Left cardiac atrium (tissue), 4 donors: ENCODE results near the gene SCTR. TPM values are rescaled to one million over a fixed set of nuclear protein-coding genes. Genes with fewer than 3 reads are reported as not detected.

ENCODE experiments used
- ATAC-seq, 2 donors: fragments of 200-7000 bp; cut with Tn5 transposase; one replicate each; pipeline ENCODE4 v1.9.1; 2020; ENCODE audit warnings: mild to moderate bottlenecking in 2 of 2, moderate library complexity in 2 of 2
- DNase-seq: peaks from one replicate; pipeline ENCODE4 v3.0.0-alpha.2; 2020
- intact Hi-C, 2 donors: fragments of 100-400 bp; cut with DNase I; formaldehyde crosslinking; loops; one replicate each; pipeline versions ENCODE4 v1.14.1 to v1.15.1; 2022 to 2023
- total RNA-seq, 2 donors: library from RNA; stranded (reverse); fragmentation: NEBNext Ultra II Directional; extraction: Animal tissue kit (Norgen Biotek cat#: 25700); gene quantifications; one replicate each; pipeline ENCODE4 v1.2.1, GENCODE V29; 2021
- donor health status: DM: no; HTN: yes; CAD: no.
- donor health status: DM: no; HTN: yes; CAD: no; lungs with severe emphysema.
- donor health status: DM: yes; HTN: yes; CAD: no.
- donor health status: Dilated cardiomyopathy.

The SCTR gene
- total RNA-seq, 2 donors from 2014 or later, result 0.32 TPM; not detected in 1

DNA sequence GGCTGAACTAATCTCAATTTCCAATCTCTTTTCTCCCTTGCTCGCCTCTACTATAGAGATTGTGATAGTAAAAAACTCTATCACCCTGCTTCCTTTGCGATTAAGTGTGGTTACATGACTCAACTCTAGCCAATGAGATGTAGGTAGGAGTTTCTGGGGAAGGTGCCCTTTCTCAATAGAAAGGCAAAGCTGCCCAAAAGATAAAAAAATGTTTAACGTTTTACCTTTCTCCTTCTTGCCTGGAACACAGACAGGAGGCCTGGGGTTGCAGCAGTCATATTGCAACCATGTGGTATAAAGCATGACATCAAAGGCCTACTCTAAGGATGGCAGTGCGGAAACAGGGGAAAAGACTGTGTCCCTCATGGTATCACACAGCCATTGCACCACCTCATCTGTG, 61.1 kb downstream of the SCTR start:
- intact Hi-C loops, result no loop called here
- DNase-seq (no peak), ATAC-seq (no peak)

DNA sequence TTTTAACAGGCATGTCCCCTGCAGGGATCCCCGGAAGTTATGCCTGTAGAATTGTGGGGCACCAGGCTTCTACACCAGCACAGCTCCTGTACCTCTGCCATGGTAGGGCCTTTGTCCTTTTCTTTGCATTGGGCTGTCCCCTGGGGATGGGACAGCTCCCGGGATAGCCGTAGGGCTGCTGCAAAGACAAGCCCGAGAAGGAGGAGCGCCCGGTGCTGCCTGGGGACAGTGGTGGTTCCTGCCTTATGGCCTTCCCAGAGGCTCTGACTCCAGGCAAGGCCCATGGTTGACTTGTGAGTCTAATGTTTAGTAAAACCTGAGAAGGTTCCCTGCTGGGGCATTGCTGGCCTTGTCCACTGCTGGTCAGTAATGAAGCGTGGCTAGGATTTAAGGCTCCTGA, 61.7 kb downstream of the SCTR start:
- no peak for ATAC-seq
- DNase-seq, result no peak
- intact Hi-C loops, result no loop called here

DNA sequence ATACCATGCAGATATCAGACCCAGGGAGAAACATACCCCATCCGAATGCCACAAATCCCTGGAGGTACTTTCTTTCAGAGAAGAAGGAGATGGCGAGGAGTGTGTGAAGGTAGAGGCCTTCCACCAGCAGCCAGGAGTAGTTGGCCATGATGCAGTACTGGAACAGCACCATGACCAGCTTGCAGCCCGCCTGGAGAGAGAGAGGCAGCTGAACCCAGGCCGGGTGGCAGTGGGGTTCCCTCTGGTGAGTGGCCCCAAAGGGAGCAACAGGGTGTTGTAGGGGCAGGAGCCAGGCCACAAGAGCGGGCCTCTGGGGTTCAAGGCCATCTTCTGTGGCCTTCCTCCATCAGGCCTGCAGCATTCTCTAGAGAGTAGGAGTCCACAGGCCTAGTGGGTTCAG, 62.5 kb downstream of the SCTR start:
- ATAC-seq (no peak), DNase-seq (no peak)
- intact Hi-C loops, result no loop called here

DNA sequence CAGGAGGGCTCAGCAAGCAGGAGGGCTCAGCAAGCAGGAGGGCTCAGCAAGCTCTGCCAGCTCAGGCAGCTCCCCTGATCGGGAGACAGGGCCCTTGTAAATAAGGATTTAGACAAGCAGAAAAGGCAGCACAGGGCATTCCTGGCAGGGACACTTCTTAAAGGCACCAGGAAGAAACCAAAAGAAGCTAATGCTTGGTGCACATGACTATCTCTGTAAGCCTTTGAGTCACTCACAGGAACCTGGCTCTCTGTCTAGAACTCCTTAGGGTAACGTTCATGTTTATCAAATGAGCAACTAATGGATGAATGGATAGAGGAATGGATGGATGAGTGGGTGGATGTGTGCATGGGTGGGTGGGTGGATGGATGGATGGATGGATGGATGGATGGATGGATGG, 64.2 kb downstream of the SCTR start:
- DNase-seq, result no peak
- no peak for ATAC-seq
- intact Hi-C loops, result no loop called here

DNA sequence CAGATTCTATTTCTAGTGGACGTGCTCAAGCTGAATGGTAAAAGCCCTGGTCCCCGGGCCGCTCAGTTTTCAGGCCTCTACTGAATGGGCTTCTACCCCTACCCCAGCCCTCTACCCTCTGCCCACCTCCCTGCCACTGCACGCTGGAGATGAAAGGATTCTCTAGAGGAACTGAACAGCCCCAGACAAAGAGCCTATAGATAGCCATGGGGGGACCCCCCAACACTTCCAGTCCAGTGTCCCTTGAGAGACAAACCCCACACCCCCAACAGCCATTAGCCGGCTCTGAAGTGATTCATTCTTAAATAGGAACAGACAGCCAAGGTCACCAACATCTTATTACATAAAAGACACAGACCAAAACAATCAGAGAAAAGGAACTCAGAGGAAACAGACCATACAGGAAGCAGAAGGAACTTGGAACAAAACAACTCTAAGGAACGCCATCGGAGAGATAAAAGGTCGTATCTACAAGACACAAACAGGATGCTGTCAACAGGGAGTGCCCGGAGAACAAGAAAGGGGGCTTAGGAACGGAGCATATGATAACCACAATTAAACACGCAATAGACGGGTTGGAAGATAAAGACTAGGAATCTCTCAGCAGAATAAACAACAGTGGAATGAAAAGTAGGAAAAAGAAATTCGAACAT, 69.1 kb downstream of the SCTR start:
- ATAC-seq (no peak), DNase-seq (no peak)
- intact Hi-C loops, result no loop called here

DNA sequence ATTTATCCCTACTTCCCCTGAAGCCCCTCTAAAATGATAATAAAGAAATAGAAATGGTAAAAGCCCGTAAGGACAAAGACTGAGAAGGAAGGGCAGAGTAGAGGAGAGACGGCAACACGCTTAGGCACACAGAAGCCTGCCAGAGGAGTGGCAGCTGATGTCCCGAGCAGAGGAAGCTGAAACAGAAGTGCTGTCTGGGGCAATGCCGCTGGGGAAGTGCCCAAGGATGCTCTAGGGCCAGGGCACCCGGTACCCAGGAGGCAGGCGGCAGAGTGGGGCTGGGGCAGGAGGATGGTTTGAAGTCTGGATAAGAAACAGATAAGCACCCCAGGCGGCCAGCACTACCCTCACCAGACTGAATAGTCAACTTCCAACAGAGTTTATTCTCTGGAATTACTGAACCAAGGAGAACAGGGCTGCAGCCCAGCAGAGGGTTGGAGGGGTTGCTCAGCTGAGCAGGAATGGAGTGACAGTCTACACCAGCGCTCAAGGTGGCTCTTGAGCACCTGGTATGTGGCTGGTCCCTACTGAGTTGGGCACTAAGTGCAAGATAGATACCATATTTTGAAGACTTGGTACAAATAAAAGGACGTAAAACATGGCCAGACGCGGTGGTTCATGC, 70.2 kb downstream of the SCTR start:
- ATAC-seq, result no peak
- DNase-seq, result no peak
- intact Hi-C loops, result no loop called here

DNA sequence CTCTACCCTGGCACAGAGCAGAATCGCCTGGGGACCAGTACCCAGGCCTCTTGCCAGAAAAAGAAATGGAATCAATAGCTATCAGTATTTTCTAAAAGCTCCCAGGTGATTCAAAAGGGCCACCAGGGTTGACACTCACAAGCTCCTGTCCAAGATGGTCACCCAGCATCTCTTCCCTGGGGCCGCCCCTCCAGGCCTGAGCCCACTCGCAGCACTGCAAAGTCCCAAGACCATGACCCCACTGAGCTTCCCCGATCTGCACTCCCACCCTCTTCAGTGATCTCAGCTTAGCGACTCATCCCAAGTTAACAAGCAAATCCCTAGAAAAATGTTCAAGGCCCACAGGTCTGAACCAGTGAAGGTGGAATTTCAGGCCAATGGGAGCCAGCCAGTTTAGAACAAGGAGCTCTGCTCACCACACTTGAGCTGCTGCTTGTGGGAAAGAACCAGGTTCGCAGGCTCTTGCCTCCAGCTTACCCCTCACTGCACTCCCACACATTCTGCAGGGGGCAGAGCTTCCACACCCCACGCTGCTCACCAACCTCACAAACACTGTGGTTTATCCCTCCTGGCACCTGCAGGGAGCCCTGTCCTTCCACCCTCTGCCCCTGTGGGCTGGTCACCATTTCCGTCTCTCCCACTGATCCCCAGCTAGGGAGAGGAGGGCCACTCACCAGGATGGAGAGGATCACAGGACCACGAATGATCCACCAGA, 72.8 kb downstream of the SCTR start:
- intact Hi-C loops, result no loop called here
- ATAC-seq (no peak), DNase-seq (no peak)

DNA sequence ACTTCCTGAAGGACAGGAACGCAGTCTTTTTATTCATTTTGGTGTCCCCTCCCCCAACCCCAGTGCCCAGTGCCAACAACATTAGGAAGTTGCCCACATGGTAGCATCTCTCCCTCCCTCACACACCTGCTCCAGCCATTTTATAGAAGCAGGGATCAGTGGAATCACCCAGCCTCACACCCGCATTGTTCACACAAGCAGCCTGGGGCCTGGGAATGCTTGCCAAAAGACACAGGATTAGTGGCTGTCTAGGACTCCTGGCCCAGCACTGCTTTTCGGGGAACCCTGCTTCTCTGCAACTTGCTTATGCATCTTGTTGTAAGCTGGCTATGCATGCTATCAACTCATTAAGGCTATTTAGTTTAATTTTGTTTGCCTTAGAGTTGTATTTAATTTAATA, 74.8 kb downstream of the SCTR start:
- no peak for DNase-seq
- intact Hi-C loops, result no loop called here
- ATAC-seq, result no peak

DNA sequence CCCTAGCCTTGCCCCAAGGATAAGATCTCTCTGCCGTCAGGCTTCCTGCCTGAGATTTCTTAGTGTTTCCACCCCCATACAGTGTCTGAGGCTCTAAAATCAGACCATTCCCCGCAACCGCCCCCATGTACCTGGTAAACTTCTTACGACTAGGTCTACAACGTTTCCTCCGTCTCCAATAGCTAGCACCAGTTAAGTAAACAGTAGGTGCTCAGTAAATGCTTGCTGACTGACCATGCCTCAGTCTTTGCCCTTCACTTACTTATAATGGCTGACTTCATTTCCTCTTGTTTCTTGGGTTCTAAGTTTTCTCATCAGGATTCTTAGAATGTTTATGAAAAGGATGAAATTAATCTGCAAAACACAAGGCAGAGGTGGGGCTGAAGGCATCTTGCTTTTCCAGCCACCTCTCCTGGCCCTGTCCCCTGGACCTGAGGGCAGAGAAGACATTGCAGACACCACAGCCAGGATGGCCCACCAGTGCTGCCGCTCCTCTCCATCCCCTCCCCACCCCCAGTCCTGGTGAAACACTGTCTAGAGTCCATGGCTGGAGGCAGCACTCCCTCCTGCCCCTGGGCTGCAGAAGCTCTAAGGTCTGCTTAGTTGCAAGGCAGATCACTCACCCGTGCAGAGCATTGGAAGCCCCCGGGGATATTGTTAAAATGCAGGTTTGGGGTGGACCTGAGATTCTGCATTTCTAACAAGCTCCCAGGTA, 75.7 kb downstream of the SCTR start:
- intact Hi-C loops, result no loop called here
- DNase-seq, result no peak
- ATAC-seq, result no peak

DNA sequence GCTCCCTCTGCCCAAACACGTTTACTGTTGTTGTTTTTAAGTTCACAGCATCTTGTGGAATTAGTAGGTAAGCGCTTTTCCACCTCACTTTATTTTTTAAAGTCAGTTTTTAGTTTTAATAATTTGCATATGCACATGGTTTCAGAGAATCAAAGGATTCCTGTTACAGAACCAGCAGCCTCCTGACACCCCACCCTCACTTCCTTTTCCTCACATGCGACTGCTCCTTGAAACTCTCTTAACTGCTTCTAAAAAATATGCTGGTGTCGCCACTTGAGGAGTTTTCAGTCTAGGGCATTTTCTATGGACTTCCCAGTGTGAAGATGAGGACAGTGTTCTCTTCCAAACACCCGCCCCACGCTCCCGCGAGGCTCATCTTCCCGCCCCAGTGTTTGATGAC, 78.2 kb downstream of the SCTR start:
- ATAC-seq, result no peak
- DNase-seq, result no peak
- intact Hi-C loops, result no loop called here

DNA sequence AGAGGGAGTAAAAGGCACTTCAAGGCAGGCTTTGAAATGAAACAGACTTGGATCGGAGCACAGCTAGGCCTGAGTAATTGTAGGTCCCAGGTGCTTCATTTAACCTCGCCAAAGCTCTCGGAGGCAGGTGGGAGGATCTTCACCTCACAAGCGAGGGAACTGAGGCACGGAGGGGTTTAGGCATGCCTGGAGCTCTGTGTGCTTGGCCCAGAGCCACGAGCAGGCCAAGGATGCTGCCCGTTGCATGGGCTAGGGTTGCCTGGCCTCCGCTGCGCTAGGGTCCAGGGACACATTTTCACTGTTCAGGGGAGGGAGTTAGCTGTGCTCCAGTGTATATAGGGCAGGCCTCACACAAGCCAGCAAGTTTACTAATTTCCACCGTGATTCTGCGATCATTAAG, 81.4 kb downstream of the SCTR start:
- ATAC-seq, result no peak
- intact Hi-C loops, result no loop called here
- no peak for DNase-seq

DNA sequence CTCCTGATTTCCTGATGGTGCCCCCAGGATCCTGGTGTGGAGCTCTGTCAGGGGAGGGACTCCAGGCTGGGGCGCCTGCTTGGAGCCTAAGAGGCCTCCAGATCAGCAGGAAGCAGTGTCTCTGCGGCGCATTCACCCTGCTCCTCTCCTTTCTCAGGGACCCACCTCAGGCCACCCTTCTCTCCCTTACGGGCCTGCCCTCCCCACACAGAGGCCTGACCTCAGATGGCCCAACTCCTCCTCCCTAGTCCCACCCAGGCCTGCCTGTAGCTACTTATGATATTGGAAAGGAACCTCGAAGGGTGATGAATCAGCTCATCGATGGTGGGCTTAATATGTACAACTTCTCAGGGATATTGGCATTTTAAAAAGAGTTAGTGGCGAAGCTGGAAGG, 82.1 kb downstream of the SCTR start:
- intact Hi-C loops, result no loop called here
- ATAC-seq (no peak), DNase-seq (no peak)

DNA sequence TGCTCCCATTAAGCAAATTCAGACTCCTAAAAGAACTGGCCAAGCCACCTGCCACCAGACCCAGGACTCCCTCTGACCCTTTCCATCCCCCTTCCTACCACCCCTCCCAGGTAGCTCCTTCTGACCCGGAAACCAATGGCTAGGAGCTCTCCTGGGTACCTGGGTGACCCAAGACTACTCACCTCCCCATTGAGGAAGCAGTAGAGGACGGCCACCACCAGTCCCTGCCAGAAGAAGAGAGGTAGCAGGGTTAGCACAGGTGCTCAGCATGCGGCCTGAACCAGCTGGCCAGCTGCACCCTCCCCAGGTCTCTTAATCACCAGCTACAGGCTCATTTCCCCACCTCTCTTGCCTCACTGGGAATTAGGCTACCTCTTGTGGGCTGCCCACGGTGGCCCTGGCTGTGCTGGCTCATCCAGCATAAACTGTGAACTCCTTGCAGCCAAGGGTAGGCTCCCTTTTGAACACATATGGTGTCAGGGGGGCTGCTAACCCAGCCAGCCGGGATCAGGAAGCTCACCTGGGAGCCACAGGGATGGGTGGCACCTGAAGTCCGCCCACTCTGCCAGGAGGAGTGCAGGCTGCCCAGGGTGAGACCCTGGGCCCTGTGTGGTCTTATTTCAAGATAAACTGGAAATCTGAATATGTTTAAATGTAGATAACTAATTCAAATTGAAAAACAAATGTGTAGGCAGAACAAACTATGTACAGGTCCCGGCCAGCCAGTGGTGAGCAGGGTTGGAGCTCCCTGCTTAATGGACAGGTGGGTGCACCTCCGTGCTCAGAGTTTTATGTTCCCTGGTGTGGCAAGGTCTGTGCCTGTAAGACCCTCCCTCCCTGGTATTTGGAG, 82.7 kb downstream of the SCTR start:
- ATAC-seq (no peak), DNase-seq (no peak)
- intact Hi-C loops, result no loop called here

DNA sequence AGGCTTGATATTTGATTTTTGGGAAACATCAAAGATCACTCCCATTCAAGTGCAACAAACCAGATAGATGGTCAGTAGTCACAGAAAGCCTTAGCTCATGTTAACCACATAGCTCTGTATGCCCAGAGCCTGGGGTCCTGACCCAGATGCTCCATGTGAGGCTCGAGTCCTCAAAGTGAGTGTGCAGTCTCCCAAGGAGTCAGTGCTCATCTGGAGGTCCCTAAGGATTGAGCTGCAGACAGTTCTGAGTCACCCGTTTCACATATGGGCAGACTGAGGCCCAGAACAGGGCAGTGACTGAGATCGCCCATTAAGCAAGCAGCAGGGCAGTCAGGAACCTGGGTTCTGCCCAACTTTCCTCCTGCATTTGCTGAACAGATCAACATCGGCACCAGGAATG, 83.4 kb downstream of the SCTR start:
- ATAC-seq (no peak), DNase-seq (no peak)
- intact Hi-C loops, result no loop called here

DNA sequence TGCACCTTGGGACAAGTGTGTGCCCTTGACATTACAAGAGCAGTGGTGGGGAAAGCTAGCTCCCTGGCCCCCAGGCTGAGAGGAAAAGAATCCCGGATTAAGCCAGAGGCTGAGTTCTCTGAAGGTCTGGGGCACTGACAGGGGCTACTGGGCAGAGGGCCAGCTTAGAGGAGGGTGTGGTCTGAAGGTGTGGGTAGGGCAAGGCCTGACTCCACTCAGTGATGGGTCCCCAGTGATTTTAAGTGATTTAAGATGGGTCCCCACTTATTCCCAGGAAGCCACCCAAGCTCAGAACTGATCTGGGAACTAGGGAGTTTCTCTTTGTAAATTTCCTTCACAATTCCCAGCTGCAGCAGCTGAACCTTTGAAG, 83.8 kb downstream of the SCTR start:
- DNase-seq, result no peak
- intact Hi-C loops, result no loop called here
- ATAC-seq, result no peak

DNA sequence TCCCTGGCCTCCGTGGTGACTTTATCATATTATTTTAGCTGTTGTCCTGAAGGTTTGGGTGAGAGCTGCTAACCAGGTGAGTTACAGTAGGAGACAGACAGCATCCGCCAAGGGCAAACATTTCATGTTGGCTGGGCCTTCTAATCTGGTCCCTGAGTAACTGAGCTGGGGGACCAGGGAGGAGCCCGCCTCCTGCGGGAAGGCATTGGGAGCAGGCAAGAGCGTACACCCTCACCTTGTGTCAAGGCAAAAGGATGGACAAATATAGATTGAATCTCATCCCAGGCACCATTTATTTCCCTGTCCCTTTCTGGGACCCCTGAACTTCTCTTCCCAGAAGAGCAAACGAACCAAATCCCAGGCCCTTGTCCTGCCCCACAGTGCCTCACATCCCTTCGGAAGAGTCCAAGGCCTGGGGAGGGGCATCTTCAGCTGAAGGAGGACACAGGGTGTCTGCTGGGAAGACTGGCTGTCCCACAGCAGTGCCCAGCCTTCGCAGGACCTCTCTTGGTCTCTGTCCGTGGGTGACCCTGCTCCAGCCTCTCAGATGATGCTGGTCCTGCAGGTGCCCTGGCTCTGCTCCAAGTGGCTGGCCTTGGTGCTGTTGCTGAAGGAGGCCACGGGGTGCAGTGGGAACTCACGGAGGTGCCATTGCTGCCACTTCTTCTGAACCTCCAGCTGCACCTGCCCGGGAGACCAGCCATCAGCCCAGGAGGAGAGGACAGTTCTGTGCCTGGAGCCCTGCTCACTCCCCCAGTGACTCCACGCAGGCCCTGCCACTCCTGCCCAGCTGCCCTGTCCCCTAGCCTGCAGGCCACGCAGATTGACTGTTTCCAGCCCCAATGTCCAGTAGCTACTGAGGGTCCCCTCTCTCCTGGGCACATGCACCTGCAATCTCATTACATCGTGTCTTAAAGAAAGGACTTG, 84.4 kb downstream of the SCTR start:
- no peak for ATAC-seq
- intact Hi-C loops, result no loop called here
- no peak for DNase-seq

DNA sequence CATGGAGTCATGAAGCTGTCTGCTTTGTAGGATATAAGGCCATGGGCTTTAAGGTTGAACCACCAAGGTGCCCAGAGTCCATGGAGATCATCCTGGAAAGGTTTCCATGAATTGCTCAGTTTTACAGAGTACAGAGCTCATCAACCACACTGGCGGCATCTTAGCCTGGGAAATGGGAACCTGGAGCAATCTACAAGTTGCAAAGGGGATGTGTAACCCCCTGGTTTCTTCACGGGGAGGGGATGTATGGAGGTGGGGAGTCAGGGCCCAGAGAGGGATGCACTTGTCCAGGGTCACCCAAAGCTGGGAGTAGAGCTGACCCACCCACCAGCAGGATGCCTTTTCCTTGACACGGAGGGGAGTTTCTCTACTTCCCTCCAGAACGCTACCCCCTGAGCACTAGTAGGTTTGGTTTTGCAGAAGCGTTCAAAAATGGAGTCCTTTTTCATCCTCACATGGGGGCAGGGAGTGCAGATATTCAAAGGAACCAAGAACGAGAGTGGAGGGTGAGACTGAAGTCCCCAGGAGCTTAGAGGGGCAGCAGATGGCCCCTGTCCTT, 85.5 kb downstream of the SCTR start:
- intact Hi-C loops, result no loop called here
- DNase-seq, result no peak
- no peak for ATAC-seq

DNA sequence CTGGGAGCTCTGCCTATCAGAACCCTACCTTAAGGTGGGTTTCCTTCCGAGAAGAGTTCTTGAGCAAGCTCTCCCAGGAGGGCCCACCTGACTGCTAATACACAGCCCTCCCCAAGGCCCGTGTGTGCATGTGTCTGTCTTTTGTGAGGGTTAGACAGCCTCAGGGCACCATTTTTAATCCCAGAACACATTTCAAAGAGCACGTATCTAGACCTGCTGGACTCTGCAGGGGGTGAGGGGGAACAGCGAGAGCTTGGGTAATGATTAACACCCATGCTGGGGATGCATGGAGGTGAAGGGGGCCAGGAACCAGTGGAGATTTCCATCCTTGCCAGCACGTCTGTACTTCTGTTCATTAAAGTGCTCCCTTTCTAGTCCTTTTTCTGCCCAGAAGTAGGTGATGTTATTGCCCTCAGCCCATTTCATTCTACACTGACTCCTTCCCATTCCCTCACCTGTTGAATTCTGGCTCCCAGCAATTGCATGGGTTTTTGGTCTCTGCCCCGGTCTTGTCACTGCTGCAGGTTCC, 86.1 kb downstream of the SCTR start:
- DNase-seq, result no peak
- intact Hi-C loops, result no loop called here

More for the DNA sequence above, 86.1 kb downstream of the SCTR start:
- ATAC-seq, result no peak
